Heart right ventricle (tissue), 16 donors: ENCODE results near the gene CKAP2L. TPM values are rescaled to one million over a fixed set of nuclear protein-coding genes. Genes with fewer than 3 reads are reported as not detected.
A peak's percentile ranks its signal among the peaks of the same experiment; 100 is the strongest.

ENCODE experiments used
- ATAC-seq, 8 donors: fragments of 200-7000 bp; cut with Tn5 transposase; one replicate each; pipeline ENCODE4 v1.9.1; 2020; ENCODE audit warnings: mild to moderate bottlenecking in 8 of 8, moderate library complexity in 8 of 8, moderate number of reproducible peaks in 1 of 8
- DNase-seq, 2 donors: peaks; one replicate each; pipeline ENCODE4 v3.0.0-alpha.2; 2020
- H3K27ac ChIP-seq, 10 donors: fragments of 200-600 bp; sonication (generic) in 2 of 10; one replicate each; pipeline versions ENCODE4 v1.5.0 to v1.8.0; 2020 to 2022; ENCODE audit warnings: mild to moderate bottlenecking in 3 of 10
- H3K27me3 ChIP-seq, 7 donors: fragments of 200-600 bp; one replicate each; pipeline ENCODE4 v1.8.0; 2021 to 2022; ENCODE audit warnings: mild to moderate bottlenecking in 2 of 7
- H3K36me3 ChIP-seq, 9 donors: fragments of 200-600 bp; sonication (generic) in 1 of 9; one replicate each; pipeline versions ENCODE4 v1.5.0 to v1.8.0; 2020 to 2022; ENCODE audit warnings: mild to moderate bottlenecking in 2 of 9
- H3K4me1 ChIP-seq, 9 donors: fragments of 200-600 bp; sonication (generic) in 1 of 9; one replicate each; pipeline versions ENCODE4 v1.5.0 to v1.8.0; 2020 to 2022; ENCODE audit warnings: mild to moderate bottlenecking in 4 of 9
- H3K4me3 ChIP-seq, 10 donors: fragments of 200-600 bp; sonication (generic) in 2 of 10; one replicate each; pipeline versions ENCODE4 v1.5.0 to v1.8.0; 2020 to 2022; ENCODE audit warnings: mild to moderate bottlenecking in 7 of 10, moderate library complexity in 2 of 10
- H3K9me3 ChIP-seq, 11 donors: fragments of 200-600 bp in 10 of 11; sonication (generic) in 2 of 11; one replicate each; pipeline versions ENCODE4 v1.5.0 to v1.8.0; 2013 to 2022; ENCODE audit warnings: mild to moderate bottlenecking in 2 of 11, control low read depth in 1 of 11, moderate library complexity in 1 of 11
- CTCF ChIP-seq, 9 donors: fragments of 200-600 bp; sonication (generic) in 2 of 9; IDR thresholded peaks; one replicate each; pipeline versions ENCODE4 v1.5.0 to v1.8.0; 2021 to 2022; ENCODE audit warnings: antibody characterized with exemption in 9 of 9, mild to moderate bottlenecking in 5 of 9, moderate library complexity in 1 of 9
- WGBS, 2 donors: extraction: QIAGEN DNeasy Blood & Tissue Kit; methylation state at CpG; one replicate each; pipeline ENCODE4 v1.1.7; 2013; ENCODE audit warnings: inconsistent platforms in 1 of 2; 5-methylcytosine and 5-hydroxymethylcytosine counted together
- intact Hi-C, 10 donors: fragments of 100-400 bp; cut with DNase I; formaldehyde crosslinking; loops; one replicate each; pipeline versions ENCODE4 v1.11.1 to v1.14.2; 2022
- polyA plus RNA-seq, 2 donors: library from polyadenylated mRNA; stranded (reverse); fragments of 200-250 nt; gene quantifications; one replicate each; pipeline ENCODE4 v1.2.3, GENCODE V29; 2013
- total RNA-seq, 10 donors: library from RNA; stranded (reverse); fragmentation: NEBNext Ultra II Directional in 3 of 10; extraction: Animal tissue kit (Norgen Biotek cat#: 25700) in 3 of 10; gene quantifications; one replicate each; pipeline versions ENCODE4 v1.2.1 to v1.2.4, GENCODE V29; 2021 to 2023
- donor health status: Arrhythmogenic right ventricular cardiomyopathy.
- donor health status: ischemic (EF 13 %, LVEDD 7.1; RV severe dilation, severe dysfunction).
- donor health status: healthy with polysubstance abuse.
- donor health status: DM: no; HTN: yes; CAD: no.
- donor health status: DM: no; HTN: no; CAD: no.
- donor health status: ischemic (EF 25% LVEDD 6.9; RV normal size, moderate dysfunction).
- donor health status: ischemic (EF 25% LVEDD 5.7; RV mildly dilated, moderate dysfunction).
- donor health status: healthy.
- donor health status: DM: yes; HTN: yes; CAD: no.
- donor health status: Ischemic cardiomyopathy.
- donor health status: ischemic (EF 35%, LVEDD 5.7; RV mildly dilated, moderate dysfunction).
- donor health status: nonischemic (EF 11% LVEDD 7.7; RV severe dilation, severe dysfunction).
- donor health status: DM: yes; HTN: yes; CAD: no.
- donor health status: PGD.
- donor health status: ischemic (EF 29% LVEDD 5.4; RV normal size, mild dysfunction).
- donor health status: nonischemic (EF 23%, LVEDD 6.1; RV moderate dilation, normal function).

Gene CKAP2L
- total and polyA plus RNA-seq, 12 donors, result 0.03 to 1.8 (median 0.44) TPM; not detected in 5

- no peaks in the 10 kb centered on the region for H3K27me3 ChIP-seq
- intact Hi-C loops, result loop anchor here in 2 of 10 donors (5.0 kb wide), 1 partner anchor 44 kb away; no protein-coding TSS in a partner anchor
- H3K9me3 ChIP-seq, result no peaks in the 10 kb centered on the region
- H3K36me3 ChIP-seq, result no peaks in the 10 kb centered on the region
- no peak for TF ChIP-seq CTCF (IDR thresholded peaks at IDR 0.05)
- DNase-seq (no peak), ATAC-seq (no peak)
- H3K4me3 ChIP-seq, result peak overlapping the region in 5 of 10 donors; percentile 14 to 39 (median 26)
- H3K4me1 ChIP-seq, result peaks cover 0 to 39% (median 14%) of the 10 kb centered on the region in 9 donors
- peak overlapping the region in 5 of 10 donors; percentile 11 to 73 (median 48) for H3K27ac ChIP-seq
- 36 to 42% methylated on average over 1 of the region's 1 CpG for WGBS, 2 donors
Measured at GRCh38 chr2:112768432-112768831, 4.0 kb upstream of the CKAP2L start.

DNA sequence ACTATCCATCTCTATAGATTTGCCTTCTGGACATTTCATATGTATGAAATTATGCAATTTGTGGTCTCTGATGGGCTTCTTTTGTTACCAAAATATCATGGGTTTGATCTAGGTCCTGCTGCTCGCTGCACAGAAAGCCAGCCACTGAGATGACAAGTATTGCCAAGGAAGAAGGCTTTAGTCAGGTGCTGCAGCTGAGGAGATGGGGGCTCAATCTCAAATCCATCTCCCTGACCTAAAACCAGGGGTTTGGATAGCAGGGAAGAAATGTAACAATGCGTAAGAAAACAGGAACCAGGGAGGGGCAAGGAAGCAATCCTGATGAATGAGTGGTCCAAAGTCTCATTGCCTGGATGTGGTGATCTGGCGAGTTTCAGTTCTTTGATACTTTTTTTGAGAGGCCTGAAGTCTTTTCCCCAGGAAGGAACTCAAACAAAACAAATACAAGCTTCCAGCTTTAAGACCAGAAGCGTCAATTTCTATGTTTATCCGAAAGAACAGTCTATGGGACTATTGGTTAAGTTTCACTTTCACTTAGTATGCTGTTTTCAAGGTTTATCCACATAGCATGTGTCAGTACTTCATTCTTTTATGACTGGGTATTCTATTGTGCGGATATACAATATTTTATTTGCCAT, 3.4 kb upstream of the CKAP2L start:
- Histone ChIP-seq H3K4me3 (peak overlapping the region in 8 of 10 donors; percentile 12 to 39 (median 21)), H3K36me3 (no peaks in the 10 kb centered on the region), H3K27ac (peak overlapping the region in 6 of 10 donors; percentile 11 to 73 (median 42)), H3K4me1 (peaks cover 0 to 45% (median 14%) of the 10 kb centered on the region in 9 donors), H3K27me3 (no peaks in the 10 kb centered on the region), H3K9me3 (no peaks in the 10 kb centered on the region)
- 52 to 68% methylated on average over 6 of the region's 6 CpGs for WGBS, 2 donors
- DNase-seq (no peak), ATAC-seq (peak in 1 of 8 donors; percentile 35)
- intact Hi-C loops, result loop anchor here in 2 of 10 donors (5.0 kb wide), 1 partner anchor 44 kb away; no protein-coding TSS in a partner anchor
- no peak for TF ChIP-seq CTCF (IDR thresholded peaks at IDR 0.05)

- no peak for DNase-seq
- no peak for TF ChIP-seq CTCF (IDR thresholded peaks at IDR 0.05)
- H3K4me1 ChIP-seq, result peaks cover 0 to 37% (median 14%) of the 10 kb centered on the region in 9 donors
- peak overlapping the region in 1 of 10 donors; percentile 70 for H3K27ac ChIP-seq
- WGBS, 2 donors, result 45 to 62% methylated on average over 4 of the region's 4 CpGs
- intact Hi-C loops, result loop anchor here in 2 of 10 donors (5.0 kb wide), 1 partner anchor 47 kb away; no protein-coding TSS in a partner anchor
- peaks cover 0 to 8% (median 0%) of the 10 kb centered on the region in 9 donors for H3K36me3 ChIP-seq
- H3K27me3 ChIP-seq, result no peaks in the 10 kb centered on the region
- ATAC-seq, result no peak
- peak overlapping the region in 9 of 10 donors; percentile 61 to 87 (median 73) for H3K4me3 ChIP-seq
- H3K9me3 ChIP-seq, result no peaks in the 10 kb centered on the region
Measured at GRCh38 chr2:112765251-112765650, 842 bp upstream of the CKAP2L start.

DNA sequence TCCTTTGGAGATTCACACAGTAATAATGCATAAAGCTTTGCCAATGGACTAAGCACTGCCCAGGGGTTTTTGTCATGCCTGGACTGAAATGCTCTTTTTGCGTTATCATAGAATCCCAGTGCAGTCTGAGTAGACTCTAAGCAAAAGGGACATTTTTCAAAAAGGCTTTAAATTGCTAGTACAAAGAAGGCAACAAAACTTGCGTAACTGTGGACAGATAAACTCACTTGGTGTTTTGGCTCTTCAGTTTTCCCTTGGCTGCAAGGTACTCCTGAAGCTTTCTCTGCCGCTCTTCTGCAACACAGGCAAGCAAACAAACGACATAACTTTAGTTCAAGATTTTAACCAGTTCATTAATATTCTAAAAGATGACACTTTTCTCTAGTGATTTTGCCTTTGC, 2.1 kb downstream of the CKAP2L start:
- H3K4me1 ChIP-seq, result peaks cover 0 to 21% (median 10%) of the 10 kb centered on the region in 9 donors
- no peak for DNase-seq
- no peaks in the 10 kb centered on the region for H3K9me3 ChIP-seq
- no peaks in the 10 kb centered on the region for H3K27me3 ChIP-seq
- H3K27ac ChIP-seq, result no peak overlapping the region
- 89 to 90% methylated on average over 4 of the region's 4 CpGs for WGBS, 2 donors
- ATAC-seq, result no peak
- TF ChIP-seq CTCF (IDR thresholded peaks at IDR 0.05), result no peak
- no peak overlapping the region for H3K4me3 ChIP-seq
- intact Hi-C loops, result loop anchor here in 1 of 10 donors (5.0 kb wide), 1 partner anchor 125 kb away; no protein-coding TSS in a partner anchor
- H3K36me3 ChIP-seq, result peaks cover 0 to 11% (median 0%) of the 10 kb centered on the region in 9 donors
